ENCODE measurements around the gene CUL4B.
"Not testable (repeated sequence)": the region's sequence is repeated elsewhere in the genome, so short reads cannot be mapped to it uniquely, and the experiment has no call there.

The CUL4B gene

DNA sequence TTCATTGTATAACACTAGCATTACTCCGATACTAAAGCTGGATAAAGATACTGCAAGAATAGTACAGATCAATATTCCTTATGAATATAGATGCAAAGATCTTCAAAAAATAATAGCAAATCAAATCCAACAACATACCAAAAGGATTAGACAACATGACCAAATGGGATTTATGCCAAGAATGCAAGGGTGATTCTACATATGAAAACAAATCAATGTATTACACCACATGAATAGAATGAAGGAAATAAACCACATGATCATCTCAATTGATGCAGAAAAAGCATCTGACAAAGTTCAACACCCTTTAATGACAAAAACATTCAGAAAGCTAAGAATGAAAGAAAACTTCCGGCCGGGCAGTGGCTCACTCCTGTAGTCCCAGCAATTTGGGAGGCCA, 42.8 kb downstream of the CUL4B start:
- TF ChIP-seq, protein P1, sequence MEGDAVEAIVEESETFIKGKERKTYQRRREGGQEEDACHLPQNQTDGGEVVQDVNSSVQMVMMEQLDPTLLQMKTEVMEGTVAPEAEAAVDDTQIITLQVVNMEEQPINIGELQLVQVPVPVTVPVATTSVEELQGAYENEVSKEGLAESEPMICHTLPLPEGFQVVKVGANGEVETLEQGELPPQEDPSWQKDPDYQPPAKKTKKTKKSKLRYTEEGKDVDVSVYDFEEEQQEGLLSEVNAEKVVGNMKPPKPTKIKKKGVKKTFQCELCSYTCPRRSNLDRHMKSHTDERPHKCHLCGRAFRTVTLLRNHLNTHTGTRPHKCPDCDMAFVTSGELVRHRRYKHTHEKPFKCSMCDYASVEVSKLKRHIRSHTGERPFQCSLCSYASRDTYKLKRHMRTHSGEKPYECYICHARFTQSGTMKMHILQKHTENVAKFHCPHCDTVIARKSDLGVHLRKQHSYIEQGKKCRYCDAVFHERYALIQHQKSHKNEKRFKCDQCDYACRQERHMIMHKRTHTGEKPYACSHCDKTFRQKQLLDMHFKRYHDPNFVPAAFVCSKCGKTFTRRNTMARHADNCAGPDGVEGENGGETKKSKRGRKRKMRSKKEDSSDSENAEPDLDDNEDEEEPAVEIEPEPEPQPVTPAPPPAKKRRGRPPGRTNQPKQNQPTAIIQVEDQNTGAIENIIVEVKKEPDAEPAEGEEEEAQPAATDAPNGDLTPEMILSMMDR (conservative IDR thresholded peaks at IDR 0.05; ENCODE audit: low read depth, low read length): no peak
- peak; percentile 90 for DNase-seq (ENCODE audit: low read depth)
- H3K4me3 ChIP-seq (ENCODE audit: low read depth, low read length): no peak overlapping the region

DNA sequence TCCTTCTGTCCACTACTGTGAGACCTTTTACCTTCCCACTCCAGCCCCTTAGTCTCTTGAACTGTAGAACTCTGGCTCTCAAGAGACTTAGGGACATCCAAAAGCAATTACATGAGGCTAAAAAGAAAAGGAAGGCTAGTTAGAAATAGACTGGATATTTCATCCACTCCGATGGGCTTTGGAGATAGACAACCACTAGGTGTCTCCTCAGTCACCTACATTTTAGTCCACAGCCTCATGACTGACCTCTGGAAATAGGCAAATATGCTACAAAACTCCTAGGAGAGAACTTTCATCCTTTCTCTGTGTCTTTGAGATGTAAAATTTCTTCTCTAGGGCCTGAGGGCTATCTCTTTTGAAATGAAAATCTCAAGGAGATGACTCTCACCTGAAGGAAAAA, 46.5 kb downstream of the CUL4B start:
- DNase-seq (ENCODE audit: low read depth): peak; percentile 60
- TF ChIP-seq, protein P1 (conservative IDR thresholded peaks at IDR 0.05; ENCODE audit: low read depth, low read length): peak; percentile 55
- no peak overlapping the region for H3K4me3 ChIP-seq (ENCODE audit: low read depth, low read length)

DNA sequence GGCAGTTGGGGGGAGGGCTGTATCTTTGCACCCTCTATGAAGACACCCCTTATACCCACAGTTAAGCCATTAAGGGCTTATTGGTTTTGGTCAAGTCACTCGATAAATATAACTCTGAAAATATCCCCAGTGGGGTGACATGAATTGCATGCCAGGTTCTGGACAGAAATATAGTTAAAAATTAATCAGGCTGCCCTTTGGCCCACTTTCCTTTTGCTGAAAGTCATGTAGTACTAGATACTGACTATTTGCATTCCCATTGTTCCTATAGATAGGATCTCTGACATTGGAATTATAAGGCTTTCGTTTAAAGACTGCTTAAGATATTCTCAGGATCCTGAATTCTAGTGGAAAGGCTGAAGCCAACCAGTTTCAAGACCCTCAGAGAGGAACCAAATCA, 48.1 kb downstream of the CUL4B start:
- H3K4me3 ChIP-seq (ENCODE audit: low read depth, low read length): no peak overlapping the region
- no peak for DNase-seq (ENCODE audit: low read depth)
- TF ChIP-seq, protein P1 (conservative IDR thresholded peaks at IDR 0.05; ENCODE audit: low read depth, low read length): no peak

DNA sequence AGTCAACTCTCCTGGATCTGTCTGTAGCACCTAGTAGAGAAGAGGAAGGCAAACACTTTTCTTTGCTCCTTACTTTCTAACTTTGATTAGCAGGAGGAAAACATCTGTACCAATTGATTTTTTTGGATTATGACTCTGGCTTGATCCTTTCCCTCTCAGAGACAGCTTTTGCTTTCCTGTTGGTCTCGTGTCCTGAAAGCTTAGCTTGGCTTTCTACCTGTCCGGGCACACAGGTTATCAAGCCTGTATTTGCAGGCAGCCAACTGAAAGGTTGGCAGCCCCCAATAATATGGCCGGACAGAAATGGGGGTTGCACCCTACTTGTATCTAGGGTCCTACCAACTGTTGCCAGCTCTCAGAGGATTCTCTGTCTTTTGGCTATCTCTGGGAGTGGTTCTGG, 48.5 kb downstream of the CUL4B start:
- H3K4me3 ChIP-seq (ENCODE audit: low read depth, low read length): no peak overlapping the region
- TF ChIP-seq, protein P1 (conservative IDR thresholded peaks at IDR 0.05; ENCODE audit: low read depth, low read length): no peak
- no peak for DNase-seq (ENCODE audit: low read depth)

DNA sequence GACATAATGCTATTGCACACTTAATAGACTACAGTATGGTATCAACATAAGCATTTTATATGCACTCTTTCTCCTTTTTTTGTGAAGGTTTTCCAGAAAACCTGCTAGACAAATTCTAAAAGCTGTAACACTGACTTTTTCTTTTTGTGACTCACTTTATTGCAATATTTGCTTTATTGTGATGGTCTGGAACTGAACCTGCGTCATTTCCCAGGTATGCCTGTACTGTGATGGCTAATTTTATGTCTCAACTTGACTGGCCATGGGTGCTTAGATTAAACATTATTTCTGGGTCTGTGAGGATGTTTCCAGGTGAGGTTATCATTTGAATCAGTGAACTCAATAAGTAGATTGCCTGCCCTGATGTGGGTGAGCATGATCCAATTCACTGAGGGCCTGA, 56.2 kb downstream of the CUL4B start:
- DNase-seq (ENCODE audit: low read depth): no peak
- TF ChIP-seq, protein P1 (conservative IDR thresholded peaks at IDR 0.05; ENCODE audit: low read depth, low read length): no peak

DNA sequence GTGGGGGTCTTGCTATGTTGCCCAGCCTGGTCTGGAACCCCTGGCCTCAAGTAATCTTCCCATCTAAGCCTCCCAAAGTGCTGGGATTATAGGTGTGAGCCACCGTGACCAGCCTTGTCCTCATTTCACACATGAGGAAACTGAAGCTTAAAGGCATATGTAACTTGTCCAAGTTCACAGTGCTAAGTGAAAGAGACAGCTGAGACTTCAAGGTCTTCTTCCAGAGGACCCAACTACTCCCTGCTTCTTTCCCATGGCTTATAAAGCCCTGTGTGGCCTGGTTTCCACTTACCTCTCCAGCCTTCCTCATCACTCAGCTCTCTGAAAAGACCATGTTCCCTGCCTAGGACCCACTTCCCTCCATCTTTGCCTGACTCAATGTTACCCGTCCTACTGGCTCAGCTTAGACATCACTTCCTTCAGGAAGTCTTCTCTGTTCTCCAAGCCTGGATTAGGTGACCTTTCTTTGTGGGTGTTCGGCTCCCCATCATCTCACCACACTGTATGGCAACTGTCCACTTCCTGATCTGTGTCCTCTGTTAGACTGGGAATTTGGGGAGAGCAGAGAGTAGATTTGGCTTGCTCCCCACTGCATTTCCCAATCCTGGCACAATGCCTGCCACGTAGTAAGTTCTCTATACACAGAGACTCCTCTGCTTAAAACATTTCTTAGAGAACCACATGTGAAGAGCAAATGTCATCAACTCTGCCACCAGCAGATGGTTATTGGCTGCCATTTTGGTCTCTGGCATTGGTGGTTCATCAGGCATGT, 61.3 kb downstream of the CUL4B start:
- TF ChIP-seq, protein P1 (conservative IDR thresholded peaks at IDR 0.05; ENCODE audit: low read depth, low read length): no peak
- H3K4me3 ChIP-seq (ENCODE audit: low read depth, low read length): no peak overlapping the region
- DNase-seq (ENCODE audit: low read depth): peak; percentile 26

More for the DNA sequence above, 56.2 kb downstream of the CUL4B start:
- no peak overlapping the region for H3K4me3 ChIP-seq (ENCODE audit: low read depth, low read length)

DNA sequence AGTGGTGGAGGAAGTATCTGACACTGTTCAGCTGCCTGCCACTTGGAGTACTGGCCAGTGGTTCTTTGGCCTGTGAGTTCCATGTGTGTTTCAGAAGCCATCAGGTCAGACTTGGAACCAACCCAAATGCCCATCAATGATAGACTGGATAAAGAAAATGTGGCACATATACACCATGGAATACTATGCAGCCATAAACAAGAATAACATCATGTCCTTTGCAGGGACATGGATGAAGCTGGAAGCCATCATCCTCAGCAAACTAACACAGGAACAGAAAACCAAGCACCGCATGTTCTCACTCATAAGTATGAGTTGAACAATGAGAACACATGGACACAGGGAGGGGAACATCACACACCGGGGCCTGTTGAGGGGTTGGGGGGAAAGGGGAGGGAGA, 70.6 kb downstream of the CUL4B start:
- H3K4me3 ChIP-seq (ENCODE audit: low read depth, low read length): not testable (repeated sequence)

More for the DNA sequence above, 70.6 kb downstream of the CUL4B start:
- not testable (repeated sequence) for DNase-seq (ENCODE audit: low read depth)
